ENCODE measurements around the gene GALNT13.

Gene GALNT13

DNA sequence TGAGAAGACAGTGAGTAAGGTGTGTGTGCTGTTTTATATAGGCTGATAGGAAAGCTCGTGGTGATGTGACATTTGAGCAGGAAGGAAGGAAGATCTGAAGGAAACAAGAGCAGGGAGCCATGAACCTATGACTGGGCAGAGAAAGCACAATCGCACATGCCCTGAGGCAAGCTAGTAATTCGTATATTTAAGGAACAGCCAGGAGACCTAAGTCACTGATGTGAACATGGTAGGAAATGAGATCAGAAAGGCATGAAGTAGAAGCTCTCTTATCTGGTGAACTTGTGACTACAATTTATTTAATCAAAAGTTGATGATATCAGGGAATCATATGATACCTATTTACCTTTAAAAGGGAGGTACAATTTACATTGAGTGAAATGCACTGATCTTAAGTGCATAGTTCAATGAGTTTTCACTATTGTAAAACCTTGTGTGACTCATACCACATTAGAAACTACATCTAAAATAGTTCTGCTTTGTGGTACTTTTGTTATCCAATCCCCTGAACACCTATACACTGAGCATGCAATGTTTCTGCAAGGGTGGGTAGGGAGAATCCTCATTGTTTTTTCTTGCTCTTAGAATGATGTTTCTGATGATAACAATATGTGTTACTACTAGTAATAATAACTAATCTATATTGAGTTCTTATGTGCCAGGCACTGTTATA, 67.5 kb downstream of the GALNT13 start:
- no peak overlapping the region for H3K4me3 ChIP-seq (ENCODE audit: control insufficient read depth, low read depth, low read length)
- TF ChIP-seq, protein P1, sequence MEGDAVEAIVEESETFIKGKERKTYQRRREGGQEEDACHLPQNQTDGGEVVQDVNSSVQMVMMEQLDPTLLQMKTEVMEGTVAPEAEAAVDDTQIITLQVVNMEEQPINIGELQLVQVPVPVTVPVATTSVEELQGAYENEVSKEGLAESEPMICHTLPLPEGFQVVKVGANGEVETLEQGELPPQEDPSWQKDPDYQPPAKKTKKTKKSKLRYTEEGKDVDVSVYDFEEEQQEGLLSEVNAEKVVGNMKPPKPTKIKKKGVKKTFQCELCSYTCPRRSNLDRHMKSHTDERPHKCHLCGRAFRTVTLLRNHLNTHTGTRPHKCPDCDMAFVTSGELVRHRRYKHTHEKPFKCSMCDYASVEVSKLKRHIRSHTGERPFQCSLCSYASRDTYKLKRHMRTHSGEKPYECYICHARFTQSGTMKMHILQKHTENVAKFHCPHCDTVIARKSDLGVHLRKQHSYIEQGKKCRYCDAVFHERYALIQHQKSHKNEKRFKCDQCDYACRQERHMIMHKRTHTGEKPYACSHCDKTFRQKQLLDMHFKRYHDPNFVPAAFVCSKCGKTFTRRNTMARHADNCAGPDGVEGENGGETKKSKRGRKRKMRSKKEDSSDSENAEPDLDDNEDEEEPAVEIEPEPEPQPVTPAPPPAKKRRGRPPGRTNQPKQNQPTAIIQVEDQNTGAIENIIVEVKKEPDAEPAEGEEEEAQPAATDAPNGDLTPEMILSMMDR (conservative IDR thresholded peaks at IDR 0.05; ENCODE audit: control insufficient read depth, insufficient read depth, low read depth, low read length) = no peak
- no peak for DNase-seq (ENCODE audit: low read depth)

DNA sequence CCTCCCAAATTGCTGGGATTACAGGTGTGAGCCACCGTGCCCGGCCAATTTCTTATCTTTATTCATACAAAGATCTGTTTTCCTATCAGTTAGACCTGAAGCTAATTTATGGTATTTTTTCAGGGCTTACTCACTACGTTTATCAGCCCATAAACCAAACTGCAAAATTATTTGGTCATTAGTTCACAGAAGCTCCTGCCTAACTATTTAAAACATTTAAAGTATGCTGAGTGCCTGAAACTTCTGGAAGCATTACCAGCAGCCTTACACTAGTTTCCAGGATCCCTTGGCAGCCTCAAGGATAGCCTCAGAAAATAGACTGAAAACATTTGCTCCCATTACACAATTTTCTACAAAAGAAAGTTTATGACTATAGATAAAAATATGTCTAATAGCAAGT, 68.8 kb downstream of the GALNT13 start:
- TF ChIP-seq, protein P1 (conservative IDR thresholded peaks at IDR 0.05; ENCODE audit: control insufficient read depth, insufficient read depth, low read depth, low read length) = no peak
- peak; percentile 40 for DNase-seq (ENCODE audit: low read depth)
- H3K4me3 ChIP-seq (ENCODE audit: control insufficient read depth, low read depth, low read length) = no peak overlapping the region

DNA sequence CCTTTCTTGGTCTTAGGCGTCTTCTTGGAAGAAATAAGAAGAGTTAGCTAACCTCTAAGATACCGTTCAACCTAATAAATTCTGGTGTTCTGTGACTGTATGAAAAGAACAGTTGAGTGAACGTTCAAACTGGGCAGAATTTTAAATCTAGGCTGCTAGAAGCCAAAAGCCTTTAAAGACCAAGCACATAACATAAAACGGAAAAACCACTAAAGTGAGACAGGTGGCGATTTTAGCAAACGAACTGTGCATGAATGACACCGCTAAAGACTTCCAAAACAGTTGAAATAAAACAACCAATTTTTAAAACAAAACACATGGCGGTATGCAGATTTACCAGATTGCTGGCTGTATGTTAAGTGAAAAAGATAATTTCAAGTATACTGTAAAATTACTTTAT, 73.1 kb downstream of the GALNT13 start:
- no peak for DNase-seq (ENCODE audit: low read depth)
- no peak overlapping the region for H3K4me3 ChIP-seq (ENCODE audit: control insufficient read depth, low read depth, low read length)
- TF ChIP-seq, protein P1 (conservative IDR thresholded peaks at IDR 0.05; ENCODE audit: control insufficient read depth, insufficient read depth, low read depth, low read length) = no peak

DNA sequence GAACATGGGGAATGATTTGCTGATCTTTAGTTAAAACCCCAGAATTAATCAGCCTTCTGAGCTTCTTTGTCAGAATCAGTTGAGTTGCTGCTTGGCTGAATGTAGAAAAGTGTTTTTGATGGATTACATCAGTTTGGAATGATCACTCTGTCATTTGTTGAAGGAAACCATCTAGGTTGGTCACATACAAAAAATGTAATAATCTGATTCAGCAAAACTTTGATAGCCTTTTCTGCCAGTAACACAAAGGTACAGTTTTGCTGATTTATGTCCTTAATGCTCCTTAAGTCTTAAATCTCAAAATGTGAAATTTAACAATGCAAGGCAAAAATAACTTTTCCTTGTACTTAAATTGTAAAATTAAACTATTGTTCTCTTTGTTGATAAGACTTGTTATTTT, 74.3 kb downstream of the GALNT13 start:
- TF ChIP-seq, protein P1 (conservative IDR thresholded peaks at IDR 0.05; ENCODE audit: control insufficient read depth, insufficient read depth, low read depth, low read length) = no peak
- no peak overlapping the region for H3K4me3 ChIP-seq (ENCODE audit: control insufficient read depth, low read depth, low read length)
- DNase-seq (ENCODE audit: low read depth) = no peak

DNA sequence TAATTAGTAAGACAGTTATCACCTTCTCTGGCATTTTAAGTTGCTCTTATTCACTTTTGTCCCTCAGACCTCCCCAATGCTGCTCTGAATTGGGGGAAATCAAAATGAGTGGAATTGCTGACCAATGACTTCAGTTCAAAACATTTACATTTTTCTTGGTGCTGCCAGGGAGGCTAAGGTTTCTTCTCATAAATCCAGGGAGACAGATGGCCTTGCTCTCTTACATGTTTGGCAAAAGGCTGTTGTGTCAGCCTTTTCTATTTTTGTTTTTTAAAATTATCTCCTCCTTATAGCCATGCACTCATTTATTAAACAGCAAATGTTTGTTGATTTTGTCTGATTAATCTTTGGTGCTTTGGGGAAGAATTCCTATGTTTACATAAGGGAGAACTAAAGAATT, 82.0 kb downstream of the GALNT13 start:
- no peak for DNase-seq (ENCODE audit: low read depth)
- H3K4me3 ChIP-seq (ENCODE audit: control insufficient read depth, low read depth, low read length) = no peak overlapping the region
- TF ChIP-seq, protein P1 (conservative IDR thresholded peaks at IDR 0.05; ENCODE audit: control insufficient read depth, insufficient read depth, low read depth, low read length) = no peak

DNA sequence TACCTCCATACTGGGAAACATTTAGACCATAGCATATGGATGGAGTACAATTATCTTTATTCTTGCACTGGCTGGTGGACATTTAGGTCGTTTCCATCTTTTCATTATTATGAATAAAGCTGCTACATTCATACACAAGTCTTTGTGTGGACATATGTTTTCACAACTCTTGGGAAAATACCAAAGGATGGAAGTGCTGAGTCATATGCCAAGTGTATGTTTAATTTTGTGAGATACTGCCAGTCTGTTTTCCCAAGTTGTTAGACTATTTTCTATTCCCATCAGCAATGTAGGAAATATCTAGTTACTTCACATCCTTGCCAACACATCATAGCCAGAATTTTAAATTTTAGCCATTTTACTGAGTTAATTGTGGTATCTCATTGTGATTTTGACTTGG, 91.5 kb downstream of the GALNT13 start:
- H3K4me3 ChIP-seq (ENCODE audit: control insufficient read depth, low read depth, low read length) = no peak overlapping the region
- peak; percentile 56 for DNase-seq (ENCODE audit: low read depth)
- TF ChIP-seq, protein P1 (conservative IDR thresholded peaks at IDR 0.05; ENCODE audit: control insufficient read depth, insufficient read depth, low read depth, low read length) = no peak
